Activated T-helper 1 cell treated with anti-CD3 and anti-CD28 coated beads, Interleukin-12 subunit alpha, Interleukin-12 subunit beta, Interleukin-2, Interleukin-4 antibody, amounts not matched to agents 30 ng/mL and 10 ng/mL and 1 ng/mL, durations not matched to agents 14 hours and 24 hours and 36 hours (primary cell): Measurements from ENCODE around the gene TMEM121B. TPM values are rescaled to one million over a fixed set of nuclear protein-coding genes. Genes with fewer than 3 reads are reported as not detected.

Experiments
- DNase-seq: peaks from one replicate; pipeline ENCODE4 v3.0.0; 2021; ENCODE audit warnings: low spot score
- H3K27ac Mint-ChIP-seq: one replicate; pipeline ENCODE4 v1.8.0; 2021; ENCODE audit warnings: mild to moderate bottlenecking, mixed read lengths
- H3K27me3 Mint-ChIP-seq: one replicate; pipeline ENCODE4 v1.8.0; 2022; ENCODE audit warnings: mild to moderate bottlenecking, moderate library complexity, mixed read lengths; ENCODE audit not compliant: insufficient read depth
- H3K36me3 Mint-ChIP-seq: one replicate; pipeline ENCODE4 v1.8.0; 2021; ENCODE audit warnings: low read depth, mixed read lengths
- H3K4me1 Mint-ChIP-seq: one replicate; pipeline ENCODE4 v1.8.0; 2021; ENCODE audit warnings: low read depth, mixed read lengths
- H3K4me3 Mint-ChIP-seq: one replicate; pipeline ENCODE4 v1.8.0; 2021; ENCODE audit warnings: mild to moderate bottlenecking, moderate library complexity, mixed read lengths
- H3K9me3 Mint-ChIP-seq: one replicate; pipeline ENCODE4 v1.8.0; 2021; ENCODE audit warnings: mixed read lengths
- intact Hi-C: fragments of 100-400 bp; cut with micrococcal nuclease; formaldehyde crosslinking; loops from one replicate; pipeline ENCODE4 v1.15.1; 2024
- total RNA-seq: library from RNA; stranded (reverse); gene quantifications from 2 replicates; pipeline ENCODE4 v1.2.3, GENCODE V29; 2022

TMEM121B gene
- total RNA-seq, result 0.20 and 0.23 TPM in 2 replicates

DNA sequence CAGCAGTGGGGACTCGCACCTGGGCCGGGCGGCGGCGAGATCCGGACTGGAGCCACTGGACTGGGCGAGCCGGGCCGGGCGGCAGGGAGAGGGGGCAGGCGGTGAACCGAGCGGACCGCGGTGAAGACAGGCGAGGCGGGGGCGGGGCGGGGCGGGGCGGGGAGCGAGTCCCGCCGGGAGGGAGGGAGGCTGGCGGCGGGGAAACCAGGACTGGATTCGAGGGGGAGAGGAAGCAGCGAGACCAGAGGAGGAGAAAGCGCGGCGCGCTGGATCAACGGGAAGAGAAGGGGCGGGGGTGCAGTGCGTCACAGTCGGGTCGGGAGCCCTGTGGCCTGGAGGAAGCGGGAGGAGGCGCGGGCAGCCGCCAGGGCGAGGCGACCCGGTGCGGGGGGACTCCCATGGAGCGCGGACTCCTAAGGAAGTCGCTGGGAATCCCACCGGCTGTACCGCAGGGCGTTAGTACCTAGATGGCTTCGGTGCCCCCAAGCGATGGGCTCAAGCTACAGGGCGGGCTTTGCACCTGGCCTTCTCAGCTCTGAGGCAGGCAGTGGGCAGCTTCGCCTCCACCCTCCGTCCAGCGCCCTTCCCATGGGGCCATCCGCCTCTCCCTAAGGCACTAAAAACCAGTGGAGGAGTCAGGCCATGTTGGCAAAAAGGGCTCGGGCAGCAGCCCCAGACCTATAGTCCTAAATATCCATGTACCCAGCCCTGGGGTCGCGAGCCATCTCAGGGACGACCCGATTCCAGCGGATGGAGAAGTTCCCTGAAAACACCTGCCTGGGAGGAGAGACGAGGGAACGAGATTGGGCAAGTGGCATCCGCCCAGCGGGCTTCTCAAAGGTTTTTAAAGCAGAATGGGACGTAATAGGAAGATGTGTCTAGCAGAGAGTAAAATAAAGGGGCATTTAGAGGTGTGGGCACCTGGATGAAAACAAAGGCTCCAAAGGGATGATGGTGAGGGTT lies at the start of gene TMEM121B:
Gene TMEM121B (minus strand): TSS at position 128 of the 963 bp plus-strand sequence. CDS start 233 bp downstream, outside the sequence.
- no peaks in the 10 kb centered on the region for H3K9me3 Mint-ChIP-seq
- intact Hi-C loops, result no loop called here
- H3K27ac Mint-ChIP-seq, result no peak within 1 kb of the TSS
- peaks cover 28% of the 10 kb centered on the region for H3K27me3 Mint-ChIP-seq
- peak within 1 kb of the TSS; percentile 71 for H3K4me3 Mint-ChIP-seq
- no peak for DNase-seq
- H3K36me3 Mint-ChIP-seq, result peaks cover 3% of the 10 kb centered on the region
- H3K4me1 Mint-ChIP-seq, result peaks cover 27% of the 10 kb centered on the region

- Mint-ChIP-seq H3K4me3 (no peak overlapping the region), H3K27ac (no peak overlapping the region), H3K27me3 (peaks cover 13% of the 10 kb centered on the region), H3K9me3 (no peaks in the 10 kb centered on the region), H3K36me3 (no peaks in the 10 kb centered on the region), H3K4me1 (peaks cover 5% of the 10 kb centered on the region)
- DNase-seq, result no peak
- intact Hi-C loops, result no loop called here
These were observed 46.3 kb upstream of the TMEM121B start for GRCh38 chr22:17167486-17167885.

- Mint-ChIP-seq H3K4me1 (peaks cover 5% of the 10 kb centered on the region), H3K27ac (no peak overlapping the region), H3K36me3 (no peaks in the 10 kb centered on the region), H3K27me3 (peaks cover 11% of the 10 kb centered on the region), H3K9me3 (no peaks in the 10 kb centered on the region), H3K4me3 (no peak overlapping the region)
- intact Hi-C loops, result no loop called here
- DNase-seq, result no peak
These were observed 43.3 kb upstream of the TMEM121B start for GRCh38 chr22:17164392-17165024.

DNA sequence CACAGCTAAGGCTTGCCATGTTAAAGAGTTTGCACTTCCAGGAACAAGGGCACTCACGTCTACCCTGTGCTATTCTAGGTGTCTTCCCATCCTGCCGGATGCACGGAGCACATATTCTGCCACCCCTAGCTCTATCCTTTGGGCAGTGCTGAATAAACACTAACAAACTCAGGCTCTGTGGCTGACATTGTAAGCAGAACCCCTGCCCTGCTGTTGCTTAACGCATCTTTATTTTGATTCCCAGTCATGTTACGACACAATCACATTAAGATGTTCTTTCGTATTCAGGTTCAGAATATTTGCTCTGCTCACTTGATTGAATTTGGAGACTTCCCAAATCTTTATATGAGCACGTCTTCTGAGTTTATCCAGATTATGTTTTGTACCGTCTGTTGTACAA lies 41.6 kb upstream of the TMEM121B start:
- no peak for DNase-seq
- no peak overlapping the region for H3K27ac Mint-ChIP-seq
- H3K36me3 Mint-ChIP-seq, result peaks cover 2% of the 10 kb centered on the region
- H3K27me3 Mint-ChIP-seq, result peaks cover 8% of the 10 kb centered on the region
- intact Hi-C loops, result no loop called here
- no peak overlapping the region for H3K4me3 Mint-ChIP-seq
- no peaks in the 10 kb centered on the region for H3K9me3 Mint-ChIP-seq
- H3K4me1 Mint-ChIP-seq, result peaks cover 14% of the 10 kb centered on the region

GRCh38 chr22:17161991-17162390 lies 40.8 kb upstream of the TMEM121B start:
- Mint-ChIP-seq H3K27me3 (peaks cover 4% of the 10 kb centered on the region), H3K4me3 (no peak overlapping the region), H3K36me3 (peaks cover 4% of the 10 kb centered on the region), H3K27ac (no peak overlapping the region), H3K4me1 (peaks cover 16% of the 10 kb centered on the region), H3K9me3 (no peaks in the 10 kb centered on the region)
- no peak for DNase-seq
- intact Hi-C loops, result no loop called here

GRCh38 chr22:17159504-17159951 lies 38.4 kb upstream of the TMEM121B start:
- DNase-seq, result peak; percentile 9
- peaks cover 12% of the 10 kb centered on the region for H3K36me3 Mint-ChIP-seq
- peak overlapping the region; percentile 55 for H3K27ac Mint-ChIP-seq
- peaks cover 25% of the 10 kb centered on the region for H3K4me1 Mint-ChIP-seq
- H3K4me3 Mint-ChIP-seq, result peak overlapping the region; percentile 88
- H3K27me3 Mint-ChIP-seq, result no peaks in the 10 kb centered on the region
- intact Hi-C loops, result loop anchor here (1.0 to 5.0 kb wide), 6 partner anchors 12 to 469 kb away; partner anchors contain the start of genes ADA2, ATP6V1E1 and IL17RA
- no peaks in the 10 kb centered on the region for H3K9me3 Mint-ChIP-seq

DNA sequence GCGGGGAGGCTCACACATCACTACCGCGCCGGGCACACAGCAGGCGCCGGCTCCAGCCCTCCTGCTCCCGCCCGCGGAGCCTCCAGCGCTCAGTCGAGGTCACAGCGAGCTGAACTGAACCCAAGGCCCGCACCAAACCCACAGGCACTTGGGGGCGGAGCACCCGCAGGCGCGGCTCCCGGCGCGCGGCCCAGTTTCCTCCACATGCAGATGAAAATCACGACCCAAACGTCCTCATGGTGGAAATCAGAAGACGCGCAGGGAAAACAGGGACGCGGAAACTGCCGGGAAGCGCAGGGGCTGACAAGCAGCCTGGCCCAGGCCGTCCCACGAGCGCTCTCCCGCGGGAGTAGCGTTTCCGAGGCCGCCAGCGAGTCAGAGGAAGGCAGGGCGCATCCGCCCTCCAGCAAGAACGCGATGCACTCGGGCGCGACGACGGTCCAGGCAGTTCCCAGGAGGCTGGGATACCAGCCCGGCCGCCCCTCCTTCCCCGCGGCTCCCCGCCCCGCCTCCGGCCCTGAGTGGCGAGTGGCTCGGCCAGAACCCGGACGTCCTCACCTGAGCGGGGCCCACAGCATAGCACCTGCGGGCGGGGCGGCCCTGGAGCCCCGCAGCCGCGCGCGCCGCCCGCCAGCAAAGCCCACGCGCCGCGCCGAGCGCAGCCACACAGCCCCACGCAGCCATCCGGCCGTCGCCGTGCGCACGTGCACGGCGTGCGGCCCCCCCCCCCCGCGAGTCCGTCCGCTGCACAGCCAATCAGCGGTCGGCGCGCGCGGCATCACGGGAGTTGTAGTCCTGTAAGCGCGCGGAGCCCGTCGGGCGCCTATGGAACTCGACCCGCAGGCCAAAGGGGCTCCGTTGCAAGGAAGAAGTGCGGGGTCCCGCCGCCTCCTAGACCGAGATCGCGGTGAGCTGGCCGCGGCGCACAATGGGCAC lies 37.7 kb upstream of the TMEM121B start, which contains the start of gene HDHD5:
Gene HDHD5 (minus strand): TSS at position 710 of the 936 bp plus-strand sequence. CDS start 26 bp downstream, at position 684.
- DNase-seq, result peak; percentile 78
- Mint-ChIP-seq H3K9me3 (no peaks in the 10 kb centered on the region), H3K4me3 (peak within 1 kb of the TSS; percentile 88), H3K27me3 (no peaks in the 10 kb centered on the region), H3K4me1 (peaks cover 25% of the 10 kb centered on the region), H3K27ac (peak within 1 kb of the TSS; percentile 75), H3K36me3 (peaks cover 12% of the 10 kb centered on the region)
- intact Hi-C loops, result loop anchor here (1.0 to 5.0 kb wide), 7 partner anchors 12 to 470 kb away; partner anchors contain the start of genes ADA2, ATP6V1E1 and IL17RA

DNA sequence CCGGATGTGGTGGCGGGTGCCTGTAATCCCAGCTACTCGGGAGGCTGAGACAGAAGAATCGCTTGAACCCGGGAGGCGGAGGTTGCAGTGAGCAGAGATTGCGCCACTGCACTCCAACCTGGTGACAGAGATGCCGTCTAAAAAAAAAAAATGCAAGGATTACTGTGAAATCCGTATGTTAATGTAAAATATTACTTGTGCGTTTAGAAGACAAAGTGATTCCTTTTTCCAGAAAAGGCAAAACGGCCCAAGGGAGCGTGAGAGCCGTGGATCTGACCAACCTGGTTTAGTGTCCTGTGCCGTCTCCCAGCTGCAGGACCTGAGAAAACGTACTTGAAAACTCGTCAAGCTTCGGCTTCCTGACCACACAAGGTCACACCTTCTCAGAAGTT lies 37.0 kb upstream of the TMEM121B start:
- H3K9me3 Mint-ChIP-seq, result no peaks in the 10 kb centered on the region
- no peaks in the 10 kb centered on the region for H3K27me3 Mint-ChIP-seq
- peaks cover 12% of the 10 kb centered on the region for H3K36me3 Mint-ChIP-seq
- H3K27ac Mint-ChIP-seq, result peak overlapping the region; percentile 75
- intact Hi-C loops, result loop anchor here (1.0 to 5.0 kb wide), 4 partner anchors 59 to 471 kb away; partner anchors contain the start of genes ADA2 and ATP6V1E1
- H3K4me1 Mint-ChIP-seq, result peaks cover 25% of the 10 kb centered on the region
- peak overlapping the region; percentile 84 for H3K4me3 Mint-ChIP-seq
- DNase-seq, result no peak

DNA sequence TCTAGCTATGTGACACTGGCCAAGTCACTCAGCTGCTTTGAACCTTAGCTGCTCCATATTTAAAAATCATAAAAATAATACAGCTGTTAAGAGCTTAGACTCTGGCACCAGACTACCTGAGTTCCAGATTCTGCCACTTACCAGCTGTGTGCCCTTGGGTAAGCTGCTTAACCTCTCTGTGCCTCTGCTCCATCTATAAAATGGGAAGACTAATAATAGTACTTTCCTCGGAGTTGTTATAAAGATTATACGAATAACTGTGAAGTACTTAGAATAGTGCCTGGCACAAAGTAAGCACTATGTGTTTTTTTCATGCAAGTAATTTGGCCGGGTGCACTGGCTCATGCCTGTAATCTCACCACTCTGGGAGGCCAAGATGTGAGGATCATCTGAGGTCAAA lies 36.6 kb upstream of the TMEM121B start:
- Mint-ChIP-seq H3K36me3 (peaks cover 12% of the 10 kb centered on the region), H3K9me3 (no peaks in the 10 kb centered on the region), H3K4me1 (peaks cover 25% of the 10 kb centered on the region), H3K27ac (no peak overlapping the region), H3K27me3 (no peaks in the 10 kb centered on the region), H3K4me3 (peak overlapping the region; percentile 84)
- no peak for DNase-seq
- intact Hi-C loops, result loop anchor here (1.0 to 5.0 kb wide), 4 partner anchors 60 to 471 kb away; partner anchors contain the start of genes ADA2 and ATP6V1E1

DNA sequence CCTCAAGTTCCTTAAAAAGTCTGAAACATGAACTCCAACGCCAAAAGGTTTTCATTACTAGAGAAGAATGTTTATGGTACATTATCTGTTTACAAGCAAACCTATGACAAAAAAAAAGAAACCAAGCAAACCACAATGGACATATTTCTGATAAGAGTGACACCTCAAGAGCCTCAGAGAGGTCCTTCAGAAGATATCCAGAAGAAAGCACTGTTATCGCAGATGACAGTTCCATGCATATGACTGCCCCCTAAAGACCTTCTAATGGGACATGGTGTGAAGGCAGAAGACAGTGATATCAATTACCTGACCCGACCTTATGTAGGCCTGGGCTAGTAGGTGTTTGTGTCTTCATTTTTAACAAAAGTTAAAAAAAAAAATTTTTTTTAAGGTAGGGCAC lies 34.8 kb upstream of the TMEM121B start:
- DNase-seq, result no peak
- Mint-ChIP-seq H3K4me1 (peaks cover 25% of the 10 kb centered on the region), H3K27ac (no peak overlapping the region), H3K36me3 (peaks cover 12% of the 10 kb centered on the region), H3K4me3 (no peak overlapping the region), H3K9me3 (no peaks in the 10 kb centered on the region), H3K27me3 (no peaks in the 10 kb centered on the region)
- intact Hi-C loops, result loop anchor here (5.0 kb wide), 1 partner anchor 61 kb away; the partner anchor contains the start of gene ADA2

- no peak for DNase-seq
- Mint-ChIP-seq H3K27ac (no peak overlapping the region), H3K9me3 (no peaks in the 10 kb centered on the region), H3K4me1 (peaks cover 13% of the 10 kb centered on the region), H3K27me3 (no peaks in the 10 kb centered on the region), H3K4me3 (no peak overlapping the region), H3K36me3 (peaks cover 17% of the 10 kb centered on the region)
- intact Hi-C loops, result no loop called here
These were observed 31.8 kb upstream of the TMEM121B start for GRCh38 chr22:17152971-17153370.

- Mint-ChIP-seq H3K27ac (no peak overlapping the region), H3K9me3 (no peaks in the 10 kb centered on the region), H3K36me3 (peaks cover 17% of the 10 kb centered on the region), H3K4me3 (no peak overlapping the region), H3K27me3 (no peaks in the 10 kb centered on the region), H3K4me1 (peaks cover 9% of the 10 kb centered on the region)
- intact Hi-C loops, result no loop called here
- DNase-seq, result no peak
These were observed 31.2 kb upstream of the TMEM121B start for GRCh38 chr22:17152340-17152739.
